ENCODE measurements around the gene MAD1L1.

DNA sequence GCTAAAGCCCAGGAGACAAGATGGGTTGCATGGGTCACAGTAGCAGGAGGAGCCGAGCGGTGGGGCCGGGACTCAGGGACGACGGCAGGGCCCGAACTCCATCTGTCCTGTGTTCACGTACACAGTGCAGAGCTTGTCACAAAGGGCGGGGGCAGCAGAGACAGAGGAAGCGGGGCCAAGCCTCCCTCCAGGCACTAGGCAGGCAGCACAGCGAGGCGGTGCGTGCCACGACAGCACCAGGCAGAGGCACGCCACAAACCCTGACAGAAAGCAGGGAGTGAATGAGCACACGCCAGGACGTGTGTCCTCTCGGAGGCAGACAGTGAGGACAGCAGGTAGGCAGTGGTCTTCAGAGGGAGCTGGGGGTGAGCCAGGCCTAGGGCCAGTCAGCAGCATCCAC, 177.8 kb downstream of the MAD1L1 start:
- TF ChIP-seq JUND (IDR thresholded peaks at IDR 0.05) (no peak), POLR2AphosphoS5 (IDR thresholded peaks at IDR 0.05; ENCODE audit: low read depth, low read length) (no peak)
- TF ChIP-seq, protein P1, sequence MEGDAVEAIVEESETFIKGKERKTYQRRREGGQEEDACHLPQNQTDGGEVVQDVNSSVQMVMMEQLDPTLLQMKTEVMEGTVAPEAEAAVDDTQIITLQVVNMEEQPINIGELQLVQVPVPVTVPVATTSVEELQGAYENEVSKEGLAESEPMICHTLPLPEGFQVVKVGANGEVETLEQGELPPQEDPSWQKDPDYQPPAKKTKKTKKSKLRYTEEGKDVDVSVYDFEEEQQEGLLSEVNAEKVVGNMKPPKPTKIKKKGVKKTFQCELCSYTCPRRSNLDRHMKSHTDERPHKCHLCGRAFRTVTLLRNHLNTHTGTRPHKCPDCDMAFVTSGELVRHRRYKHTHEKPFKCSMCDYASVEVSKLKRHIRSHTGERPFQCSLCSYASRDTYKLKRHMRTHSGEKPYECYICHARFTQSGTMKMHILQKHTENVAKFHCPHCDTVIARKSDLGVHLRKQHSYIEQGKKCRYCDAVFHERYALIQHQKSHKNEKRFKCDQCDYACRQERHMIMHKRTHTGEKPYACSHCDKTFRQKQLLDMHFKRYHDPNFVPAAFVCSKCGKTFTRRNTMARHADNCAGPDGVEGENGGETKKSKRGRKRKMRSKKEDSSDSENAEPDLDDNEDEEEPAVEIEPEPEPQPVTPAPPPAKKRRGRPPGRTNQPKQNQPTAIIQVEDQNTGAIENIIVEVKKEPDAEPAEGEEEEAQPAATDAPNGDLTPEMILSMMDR (IDR thresholded peaks at IDR 0.05 in 2 of 3, conservative IDR thresholded peaks at IDR 0.05 in 1 of 3; ENCODE audit: borderline replicate concordance in 1 of 3, insufficient read depth in 1 of 3, low read depth in 2 of 3, low read length in 2 of 3) = no peak
